HG02885 (cell line): ENCODE data around the gene ABT1.
A peak's percentile ranks its signal among the peaks of the same experiment; 100 is the strongest.
"Not testable (repeated sequence)": the region's sequence is repeated elsewhere in the genome, so short reads cannot be mapped to it uniquely, and the experiment has no call there.

Experiments used
- ATAC-seq: cut with Tn5 transposase; IDR thresholded peaks from one replicate; pipeline ENCODE4 v1.9.1; 2021; ENCODE audit warnings: mild to moderate bottlenecking; ENCODE audit not compliant: unreplicated experiment, poor library complexity

ABT1 gene

GRCh38 chr6:26596579-26597388 is at the start of gene ABT1:
TSS of gene ABT1 (plus strand) at chr6:26596953. CDS start at chr6:26596983, 30 bp downstream.
- ATAC-seq, result peak; percentile 82

DNA sequence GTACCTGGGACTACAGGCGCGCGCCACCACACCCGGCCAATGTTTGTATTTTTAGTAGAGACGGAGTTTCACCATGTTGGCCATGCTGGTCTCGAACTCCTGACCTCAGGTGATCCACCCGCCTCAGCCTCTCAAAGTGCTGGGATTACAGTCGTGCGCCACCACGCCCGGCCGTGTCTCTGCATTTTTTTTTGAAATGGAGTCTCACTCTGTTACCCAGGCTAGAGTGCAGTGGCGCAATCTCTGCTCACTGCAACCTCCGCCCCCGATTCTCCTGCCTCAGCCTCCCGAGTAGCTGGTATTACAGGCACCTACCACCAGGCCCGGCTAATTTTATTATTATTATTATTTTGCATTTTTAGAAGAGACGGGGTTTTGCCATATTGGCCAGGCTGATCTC is 49.4 kb upstream of the ABT1 start:
- ATAC-seq, result not testable (repeated sequence)

- ATAC-seq, result peak; percentile 45
These were observed 46.3 kb upstream of the ABT1 start for GRCh38 chr6:26550250-26550993.

DNA sequence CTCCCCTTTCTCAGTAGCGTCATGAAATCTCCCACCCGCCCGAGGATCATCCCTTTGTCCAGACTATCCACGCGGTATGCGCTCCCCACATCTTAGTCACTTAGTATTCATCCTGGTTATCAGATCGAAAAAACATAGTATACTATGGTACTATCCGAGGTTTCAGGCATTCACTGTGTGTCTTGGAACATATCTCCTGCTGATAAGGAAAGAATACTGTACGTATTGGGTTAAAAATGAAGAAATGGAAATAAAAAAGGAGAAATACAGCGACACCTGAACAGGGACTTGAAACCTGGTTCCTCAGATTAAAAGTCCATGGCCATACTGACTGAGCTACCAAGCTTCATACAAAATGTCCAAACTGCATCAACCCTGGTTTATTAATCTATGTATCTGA is 44.5 kb upstream of the ABT1 start:
- ATAC-seq, result no peak

DNA sequence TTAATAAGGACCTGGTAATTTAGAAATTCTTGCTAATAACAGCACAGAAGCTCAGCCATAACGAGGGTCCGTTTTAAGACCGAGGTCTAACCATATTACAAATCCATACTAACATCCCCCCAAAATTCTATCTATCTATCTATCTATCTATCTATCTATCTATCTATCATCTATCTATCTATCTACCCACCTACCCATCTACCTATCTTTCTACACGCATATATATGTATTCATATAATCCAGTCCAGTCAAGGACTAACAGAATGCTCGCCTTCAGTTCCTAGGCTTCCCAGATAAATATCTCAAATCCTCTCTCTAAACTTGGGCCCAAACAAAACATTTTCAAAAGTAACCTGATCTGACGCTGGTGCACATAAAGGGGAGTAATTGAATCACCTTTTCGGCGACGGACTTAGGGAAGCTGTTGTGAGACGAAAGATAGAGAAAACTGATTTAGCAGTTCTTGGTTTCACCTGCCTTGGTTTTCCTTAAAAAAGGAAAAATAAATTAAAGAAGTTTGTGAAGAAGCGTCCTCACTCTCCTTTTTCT is 44.0 kb upstream of the ABT1 start:
- no peak for ATAC-seq

GRCh38 chr6:26553264-26553634 is 43.5 kb upstream of the ABT1 start:
- ATAC-seq, result peak; percentile 49

DNA sequence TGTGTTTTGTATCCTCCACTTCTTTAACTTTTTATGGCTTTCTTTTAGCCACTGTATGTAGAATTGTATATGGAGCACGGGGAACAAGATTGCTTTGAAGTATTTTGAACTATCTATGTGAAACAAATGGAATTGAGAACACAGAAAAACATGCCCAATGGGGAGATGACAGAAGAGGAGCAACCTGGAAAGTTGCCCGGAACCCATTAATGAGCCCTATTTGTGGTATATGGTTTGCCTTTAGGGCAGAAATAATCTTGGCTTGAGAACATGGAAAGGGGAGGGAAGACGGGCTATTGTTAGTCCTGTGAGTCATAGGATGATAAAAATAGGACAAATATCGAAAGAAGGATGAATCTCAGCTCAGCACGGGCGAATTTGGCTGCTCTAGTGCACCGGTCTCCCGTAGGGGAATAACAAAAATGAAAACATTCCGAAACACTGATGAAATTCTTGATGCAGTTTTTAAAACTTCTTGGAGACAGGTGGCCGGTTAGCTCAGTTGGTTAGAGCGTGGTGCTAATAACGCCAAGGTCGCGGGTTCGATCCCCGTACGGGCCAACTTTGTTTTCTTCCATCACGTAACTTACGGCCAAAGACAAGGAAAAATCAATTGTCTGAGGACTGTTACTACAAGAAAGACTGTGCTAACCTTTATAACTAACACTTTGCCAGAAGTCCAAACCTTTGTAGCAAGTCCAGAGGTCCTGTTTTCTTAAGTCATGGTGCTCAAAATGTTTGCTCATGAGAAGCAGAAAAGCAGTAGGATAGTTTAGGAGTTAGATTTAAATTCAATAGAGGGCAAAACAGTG is 42.9 kb upstream of the ABT1 start:
- peak; percentile 52 for ATAC-seq

- peak; percentile 5 for ATAC-seq
These were observed 42.4 kb upstream of the ABT1 start for GRCh38 chr6:26554447-26554696.

DNA sequence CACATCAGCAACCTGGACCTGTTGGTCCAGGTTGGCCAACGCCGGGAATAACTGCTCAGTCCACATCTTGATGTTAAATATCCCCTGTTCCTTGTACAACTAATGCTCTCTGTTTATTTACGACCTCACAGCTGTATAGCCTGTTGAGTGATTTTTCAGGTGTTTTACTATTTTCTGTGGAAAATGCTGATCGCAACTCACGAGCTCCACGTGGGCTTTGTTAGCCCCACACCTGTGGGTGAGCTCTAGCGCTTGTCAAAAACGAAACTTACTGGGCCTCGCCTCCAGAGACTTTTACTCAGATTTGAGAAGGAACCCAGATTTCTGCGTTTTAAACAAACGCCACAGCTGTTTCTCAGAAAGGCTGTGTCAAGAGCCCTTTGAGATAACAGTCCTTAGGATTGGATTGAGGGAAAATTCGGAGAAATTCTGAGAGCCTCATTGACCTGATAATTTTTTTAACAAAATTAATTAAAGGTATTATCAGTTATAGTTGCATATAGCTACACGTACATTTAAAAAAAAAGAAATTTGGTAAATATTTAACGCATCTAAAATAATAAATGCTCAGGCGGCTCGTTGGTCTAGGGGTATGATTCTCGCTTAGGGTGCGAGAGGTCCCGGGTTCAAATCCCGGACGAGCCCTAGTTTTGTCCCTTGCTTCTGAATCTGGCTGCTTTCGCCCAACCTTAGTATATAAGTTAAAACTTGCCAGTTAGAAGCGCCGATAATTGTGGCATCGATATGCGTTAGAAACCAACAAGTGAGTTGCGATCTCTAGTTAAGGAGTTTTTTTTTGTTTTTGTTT is 41.9 kb upstream of the ABT1 start:
- ATAC-seq, result no peak

GRCh38 chr6:26555505-26556262 is 41.1 kb upstream of the ABT1 start:
- no peak for ATAC-seq

- no peak for ATAC-seq
These were observed 40.3 kb upstream of the ABT1 start for GRCh38 chr6:26556263-26557070.

DNA sequence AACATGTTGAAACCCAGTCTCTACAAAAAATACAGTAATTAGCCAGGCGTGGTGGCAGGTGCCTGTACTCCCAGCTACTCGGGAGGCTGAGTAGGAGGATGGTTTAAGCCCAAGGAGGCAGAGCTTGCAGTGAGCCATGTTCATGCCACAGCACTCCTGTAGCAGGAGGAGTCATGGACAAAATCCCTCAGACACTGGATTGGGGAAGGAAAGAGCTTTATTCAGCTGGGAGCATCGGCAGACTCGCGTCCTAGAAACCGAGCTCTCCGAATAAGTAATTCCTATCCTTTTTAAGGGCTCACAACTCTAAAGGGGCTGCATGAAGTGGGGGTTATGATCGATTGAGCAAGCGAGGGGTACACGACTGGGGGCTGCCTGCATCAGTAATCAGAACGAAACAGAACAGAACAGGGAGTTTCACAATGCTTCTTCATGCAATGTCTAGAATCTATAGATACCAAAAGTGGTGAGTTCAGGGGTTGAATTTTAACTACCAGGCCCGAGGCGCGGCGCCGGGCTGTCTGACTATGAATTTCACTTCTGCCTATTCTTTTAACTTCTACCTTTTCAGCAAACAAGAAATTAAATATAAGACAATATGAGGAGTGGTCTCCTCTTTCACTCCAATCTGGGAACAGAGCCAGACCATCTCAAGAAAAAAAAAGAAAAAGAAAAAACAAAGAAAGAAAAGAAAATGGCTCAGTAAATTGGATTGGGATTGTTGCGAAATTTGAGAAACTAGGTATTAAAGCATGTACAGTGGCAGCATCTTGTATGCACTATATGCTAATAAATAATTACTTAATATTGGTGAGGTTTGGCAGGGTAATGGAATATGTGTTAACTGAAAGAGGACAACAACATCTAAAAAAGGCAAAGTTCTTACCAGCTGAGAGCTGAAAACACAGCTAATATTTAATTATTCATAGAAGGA is 35.0 kb upstream of the ABT1 start:
- no peak for ATAC-seq

GRCh38 chr6:26563488-26563887 is 33.3 kb upstream of the ABT1 start:
- no peak for ATAC-seq

- ATAC-seq, result peak; percentile 74
These were observed 27.9 kb upstream of the ABT1 start for GRCh38 chr6:26568601-26569432.

DNA sequence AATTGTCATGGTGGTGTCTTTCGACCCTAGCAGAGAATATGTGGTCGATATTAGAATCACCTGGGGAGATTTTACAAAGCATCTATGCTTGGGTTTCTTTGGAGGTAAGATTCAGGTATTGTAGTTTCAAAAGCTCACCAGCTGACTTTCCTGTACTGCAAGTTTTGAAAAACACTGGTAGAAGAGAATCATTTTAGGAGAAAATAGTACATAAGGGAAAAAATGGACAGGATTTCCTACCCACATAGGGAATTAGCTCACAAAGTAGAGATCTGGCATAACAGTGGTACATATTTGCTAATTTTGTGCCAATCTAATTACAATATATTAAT is 27.4 kb upstream of the ABT1 start:
- ATAC-seq, result no peak

- ATAC-seq, result no peak
These were observed 26.5 kb upstream of the ABT1 start for GRCh38 chr6:26570027-26570809.
